ENCODE results near the gene AMBP. TPM values are rescaled to one million over a fixed set of nuclear protein-coding genes. Genes with fewer than 3 reads are reported as not detected.
A peak's percentile ranks its signal among the peaks of the same experiment; 100 is the strongest.

AMBP gene
- total and polyA plus RNA-seq, 2 of the 13 experiments (the other 11 are each of a cell fraction or from before 2014, with no cell fraction given) = 1,510 to 2,580 TPM

DNA sequence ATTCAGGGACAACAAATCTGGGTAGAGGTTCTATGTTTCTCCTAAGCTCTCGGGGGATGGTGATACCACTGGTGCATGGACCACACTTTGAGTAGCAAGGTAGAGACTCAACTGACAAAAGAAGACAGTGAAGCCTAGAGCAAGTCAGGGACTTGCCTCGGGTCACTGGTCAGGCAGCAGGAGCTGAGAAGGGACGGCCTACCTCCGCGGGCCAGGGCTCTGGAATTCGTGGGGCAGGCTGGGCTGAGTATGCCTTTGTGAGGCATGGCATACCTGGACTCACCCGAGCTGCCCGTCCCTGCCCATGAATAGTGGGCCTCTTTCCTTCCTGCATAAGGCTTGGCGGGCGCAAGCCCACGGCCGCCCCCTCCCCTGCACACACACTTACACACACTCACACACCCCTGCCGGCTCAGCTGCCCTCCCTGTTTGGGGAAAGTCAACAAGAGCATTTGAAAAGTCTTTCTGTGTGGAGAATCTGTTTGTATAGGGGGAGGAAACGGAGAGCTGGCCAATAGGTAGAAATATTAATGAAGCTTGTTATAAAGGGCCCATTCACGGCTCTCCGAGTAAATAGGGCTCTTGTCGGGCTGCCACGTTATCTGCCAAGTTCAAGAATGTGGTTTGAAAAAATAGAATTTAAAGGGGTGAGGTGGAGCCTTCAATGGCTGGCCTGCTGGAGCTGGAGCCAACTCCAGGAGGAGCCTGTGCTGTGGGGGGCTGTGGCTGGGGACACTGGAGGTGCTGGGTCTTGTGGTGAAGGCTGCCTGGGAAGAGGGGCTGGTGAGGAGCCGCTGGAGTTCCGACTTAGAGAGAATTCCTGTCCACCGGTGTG is 40.1 kb upstream of the AMBP start (continued):
- TF ChIP-seq, protein P1, sequence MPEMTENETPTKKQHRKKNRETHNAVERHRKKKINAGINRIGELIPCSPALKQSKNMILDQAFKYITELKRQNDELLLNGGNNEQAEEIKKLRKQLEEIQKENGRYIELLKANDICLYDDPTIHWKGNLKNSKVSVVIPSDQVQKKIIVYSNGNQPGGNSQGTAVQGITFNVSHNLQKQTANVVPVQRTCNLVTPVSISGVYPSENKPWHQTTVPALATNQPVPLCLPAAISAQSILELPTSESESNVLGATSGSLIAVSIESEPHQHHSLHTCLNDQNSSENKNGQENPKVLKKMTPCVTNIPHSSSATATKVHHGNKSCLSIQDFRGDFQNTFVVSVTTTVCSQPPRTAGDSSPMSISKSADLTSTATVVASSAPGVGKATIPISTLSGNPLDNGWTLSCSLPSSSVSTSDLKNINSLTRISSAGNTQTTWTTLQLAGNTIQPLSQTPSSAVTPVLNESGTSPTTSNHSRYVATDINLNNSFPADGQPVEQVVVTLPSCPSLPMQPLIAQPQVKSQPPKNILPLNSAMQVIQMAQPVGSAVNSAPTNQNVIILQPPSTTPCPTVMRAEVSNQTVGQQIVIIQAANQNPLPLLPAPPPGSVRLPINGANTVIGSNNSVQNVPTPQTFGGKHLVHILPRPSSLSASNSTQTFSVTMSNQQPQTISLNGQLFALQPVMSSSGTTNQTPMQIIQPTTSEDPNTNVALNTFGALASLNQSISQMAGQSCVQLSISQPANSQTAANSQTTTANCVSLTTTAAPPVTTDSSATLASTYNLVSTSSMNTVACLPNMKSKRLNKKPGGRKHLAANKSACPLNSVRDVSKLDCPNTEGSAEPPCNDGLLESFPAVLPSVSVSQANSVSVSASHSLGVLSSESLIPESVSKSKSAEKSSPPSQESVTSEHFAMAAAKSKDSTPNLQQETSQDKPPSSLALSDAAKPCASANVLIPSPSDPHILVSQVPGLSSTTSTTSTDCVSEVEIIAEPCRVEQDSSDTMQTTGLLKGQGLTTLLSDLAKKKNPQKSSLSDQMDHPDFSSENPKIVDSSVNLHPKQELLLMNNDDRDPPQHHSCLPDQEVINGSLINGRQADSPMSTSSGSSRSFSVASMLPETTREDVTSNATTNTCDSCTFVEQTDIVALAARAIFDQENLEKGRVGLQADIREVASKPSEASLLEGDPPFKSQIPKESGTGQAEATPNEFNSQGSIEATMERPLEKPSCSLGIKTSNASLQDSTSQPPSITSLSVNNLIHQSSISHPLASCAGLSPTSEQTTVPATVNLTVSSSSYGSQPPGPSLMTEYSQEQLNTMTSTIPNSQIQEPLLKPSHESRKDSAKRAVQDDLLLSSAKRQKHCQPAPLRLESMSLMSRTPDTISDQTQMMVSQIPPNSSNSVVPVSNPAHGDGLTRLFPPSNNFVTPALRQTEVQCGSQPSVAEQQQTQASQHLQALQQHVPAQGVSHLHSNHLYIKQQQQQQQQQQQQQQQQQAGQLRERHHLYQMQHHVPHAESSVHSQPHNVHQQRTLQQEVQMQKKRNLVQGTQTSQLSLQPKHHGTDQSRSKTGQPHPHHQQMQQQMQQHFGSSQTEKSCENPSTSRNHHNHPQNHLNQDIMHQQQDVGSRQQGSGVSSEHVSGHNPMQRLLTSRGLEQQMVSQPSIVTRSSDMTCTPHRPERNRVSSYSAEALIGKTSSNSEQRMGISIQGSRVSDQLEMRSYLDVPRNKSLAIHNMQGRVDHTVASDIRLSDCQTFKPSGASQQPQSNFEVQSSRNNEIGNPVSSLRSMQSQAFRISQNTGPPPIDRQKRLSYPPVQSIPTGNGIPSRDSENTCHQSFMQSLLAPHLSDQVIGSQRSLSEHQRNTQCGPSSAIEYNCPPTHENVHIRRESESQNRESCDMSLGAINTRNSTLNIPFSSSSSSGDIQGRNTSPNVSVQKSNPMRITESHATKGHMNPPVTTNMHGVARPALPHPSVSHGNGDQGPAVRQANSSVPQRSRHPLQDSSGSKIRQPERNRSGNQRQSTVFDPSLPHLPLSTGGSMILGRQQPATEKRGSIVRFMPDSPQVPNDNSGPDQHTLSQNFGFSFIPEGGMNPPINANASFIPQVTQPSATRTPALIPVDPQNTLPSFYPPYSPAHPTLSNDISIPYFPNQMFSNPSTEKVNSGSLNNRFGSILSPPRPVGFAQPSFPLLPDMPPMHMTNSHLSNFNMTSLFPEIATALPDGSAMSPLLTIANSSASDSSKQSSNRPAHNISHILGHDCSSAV (CRISPR knock-in tag; IDR thresholded peaks at IDR 0.05; ENCODE audit: borderline replicate concordance) = no peak
- TF ChIP-seq ZNF550 (CRISPR knock-in tag; IDR thresholded peaks at IDR 0.05; ENCODE audit: borderline replicate concordance) (no peak), ZNF264 (CRISPR knock-in tag; IDR thresholded peaks at IDR 0.05) (no peak), ZNF253 (CRISPR knock-in tag; IDR thresholded peaks at IDR 0.05; ENCODE audit: borderline replicate concordance) (0 out of 2 replicates have a peak, but pooled peaks have one; percentile 47), PHF21A (CRISPR knock-in tag; IDR thresholded peaks at IDR 0.05) (peak; percentile 97), ZEB1 (IDR thresholded peaks at IDR 0.05; ENCODE audit: insufficient replicate concordance, low read depth) (no peak), KLF6 (CRISPR knock-in tag; IDR thresholded peaks at IDR 0.05) (peak; percentile 52; the same call in 1 of the 2 replicates)
- TF ChIP-seq, protein P2, sequence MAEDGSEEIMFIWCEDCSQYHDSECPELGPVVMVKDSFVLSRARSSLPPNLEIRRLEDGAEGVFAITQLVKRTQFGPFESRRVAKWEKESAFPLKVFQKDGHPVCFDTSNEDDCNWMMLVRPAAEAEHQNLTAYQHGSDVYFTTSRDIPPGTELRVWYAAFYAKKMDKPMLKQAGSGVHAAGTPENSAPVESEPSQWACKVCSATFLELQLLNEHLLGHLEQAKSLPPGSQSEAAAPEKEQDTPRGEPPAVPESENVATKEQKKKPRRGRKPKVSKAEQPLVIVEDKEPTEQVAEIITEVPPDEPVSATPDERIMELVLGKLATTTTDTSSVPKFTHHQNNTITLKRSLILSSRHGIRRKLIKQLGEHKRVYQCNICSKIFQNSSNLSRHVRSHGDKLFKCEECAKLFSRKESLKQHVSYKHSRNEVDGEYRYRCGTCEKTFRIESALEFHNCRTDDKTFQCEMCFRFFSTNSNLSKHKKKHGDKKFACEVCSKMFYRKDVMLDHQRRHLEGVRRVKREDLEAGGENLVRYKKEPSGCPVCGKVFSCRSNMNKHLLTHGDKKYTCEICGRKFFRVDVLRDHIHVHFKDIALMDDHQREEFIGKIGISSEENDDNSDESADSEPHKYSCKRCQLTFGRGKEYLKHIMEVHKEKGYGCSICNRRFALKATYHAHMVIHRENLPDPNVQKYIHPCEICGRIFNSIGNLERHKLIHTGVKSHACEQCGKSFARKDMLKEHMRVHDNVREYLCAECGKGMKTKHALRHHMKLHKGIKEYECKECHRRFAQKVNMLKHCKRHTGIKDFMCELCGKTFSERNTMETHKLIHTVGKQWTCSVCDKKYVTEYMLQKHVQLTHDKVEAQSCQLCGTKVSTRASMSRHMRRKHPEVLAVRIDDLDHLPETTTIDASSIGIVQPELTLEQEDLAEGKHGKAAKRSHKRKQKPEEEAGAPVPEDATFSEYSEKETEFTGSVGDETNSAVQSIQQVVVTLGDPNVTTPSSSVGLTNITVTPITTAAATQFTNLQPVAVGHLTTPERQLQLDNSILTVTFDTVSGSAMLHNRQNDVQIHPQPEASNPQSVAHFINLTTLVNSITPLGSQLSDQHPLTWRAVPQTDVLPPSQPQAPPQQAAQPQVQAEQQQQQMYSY (CRISPR knock-in tag; IDR thresholded peaks at IDR 0.05) = no peak
- TF ChIP-seq, protein P3, sequence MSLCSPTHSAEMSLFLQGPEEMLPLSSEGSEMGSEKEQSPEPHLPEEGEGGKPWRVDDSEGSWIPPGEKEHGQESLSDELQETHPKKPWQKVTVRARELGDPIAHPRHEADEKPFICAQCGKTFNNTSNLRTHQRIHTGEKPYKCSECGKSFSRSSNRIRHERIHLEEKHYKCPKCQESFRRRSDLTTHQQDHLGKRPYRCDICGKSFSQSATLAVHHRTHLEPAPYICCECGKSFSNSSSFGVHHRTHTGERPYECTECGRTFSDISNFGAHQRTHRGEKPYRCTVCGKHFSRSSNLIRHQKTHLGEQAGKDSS (CRISPR knock-in tag; IDR thresholded peaks at IDR 0.05; ENCODE audit: borderline replicate concordance, low read depth) = peak; percentile 57; the same call in 1 of the 2 replicates
- TF ChIP-seq, protein P4, sequence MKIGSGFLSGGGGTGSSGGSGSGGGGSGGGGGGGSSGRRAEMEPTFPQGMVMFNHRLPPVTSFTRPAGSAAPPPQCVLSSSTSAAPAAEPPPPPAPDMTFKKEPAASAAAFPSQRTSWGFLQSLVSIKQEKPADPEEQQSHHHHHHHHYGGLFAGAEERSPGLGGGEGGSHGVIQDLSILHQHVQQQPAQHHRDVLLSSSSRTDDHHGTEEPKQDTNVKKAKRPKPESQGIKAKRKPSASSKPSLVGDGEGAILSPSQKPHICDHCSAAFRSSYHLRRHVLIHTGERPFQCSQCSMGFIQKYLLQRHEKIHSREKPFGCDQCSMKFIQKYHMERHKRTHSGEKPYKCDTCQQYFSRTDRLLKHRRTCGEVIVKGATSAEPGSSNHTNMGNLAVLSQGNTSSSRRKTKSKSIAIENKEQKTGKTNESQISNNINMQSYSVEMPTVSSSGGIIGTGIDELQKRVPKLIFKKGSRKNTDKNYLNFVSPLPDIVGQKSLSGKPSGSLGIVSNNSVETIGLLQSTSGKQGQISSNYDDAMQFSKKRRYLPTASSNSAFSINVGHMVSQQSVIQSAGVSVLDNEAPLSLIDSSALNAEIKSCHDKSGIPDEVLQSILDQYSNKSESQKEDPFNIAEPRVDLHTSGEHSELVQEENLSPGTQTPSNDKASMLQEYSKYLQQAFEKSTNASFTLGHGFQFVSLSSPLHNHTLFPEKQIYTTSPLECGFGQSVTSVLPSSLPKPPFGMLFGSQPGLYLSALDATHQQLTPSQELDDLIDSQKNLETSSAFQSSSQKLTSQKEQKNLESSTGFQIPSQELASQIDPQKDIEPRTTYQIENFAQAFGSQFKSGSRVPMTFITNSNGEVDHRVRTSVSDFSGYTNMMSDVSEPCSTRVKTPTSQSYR (CRISPR knock-in tag; IDR thresholded peaks at IDR 0.05; ENCODE audit: borderline replicate concordance) = peak; percentile 98
